Ovary (tissue), 3 donors: ENCODE measurements around the gene RSPH9.

ENCODE experiments used
- EP300 ChIP-seq: sonication (generic); formaldehyde crosslinking; IDR thresholded peaks from one replicate; pipeline ENCODE4 v1.6.1; 2017; ENCODE audit warnings: antibody characterized with exemption
- POLR2A ChIP-seq: fragments of 450-650 bp; IDR thresholded peaks from one replicate; pipeline ENCODE4 v1.6.1; 2017; ENCODE audit warnings: antibody characterized with exemption, mild to moderate bottlenecking, moderate library complexity
- TF ChIP-seq, protein P1 (sequence below), 3 donors: fragments of 450-650 bp in 2 of 3; fragments of 200-600 bp in 1 of 3; IDR thresholded peaks; one replicate each; pipeline versions ENCODE4 v1.5.1 to v1.8.0; 2016 to 2022; ENCODE audit warnings: antibody characterized with exemption in 3 of 3, mild to moderate bottlenecking in 1 of 3
- donor health status: DM: no; HTN: no; CAD: no.

DNA sequence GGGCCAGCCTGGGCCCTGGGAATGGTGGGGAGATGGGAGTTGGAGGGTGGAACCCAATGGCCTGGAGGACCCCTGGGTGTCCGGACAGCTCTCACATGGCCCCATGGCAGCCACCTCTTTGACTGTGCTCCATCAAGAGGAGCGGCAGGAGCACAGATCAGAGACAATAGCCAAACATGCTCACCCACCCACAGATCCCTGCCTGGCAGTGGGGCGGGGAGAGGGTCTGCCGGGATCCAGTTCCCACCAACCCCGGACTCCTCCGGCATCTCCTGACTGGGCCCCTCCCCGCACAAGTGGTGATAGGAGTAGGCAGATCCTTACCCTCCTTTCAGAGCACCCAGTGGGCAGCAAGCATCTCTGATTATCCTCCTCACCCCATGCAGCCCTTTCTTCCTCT, 74.7 kb downstream of the RSPH9 start:
- TF ChIP-seq, protein P1, sequence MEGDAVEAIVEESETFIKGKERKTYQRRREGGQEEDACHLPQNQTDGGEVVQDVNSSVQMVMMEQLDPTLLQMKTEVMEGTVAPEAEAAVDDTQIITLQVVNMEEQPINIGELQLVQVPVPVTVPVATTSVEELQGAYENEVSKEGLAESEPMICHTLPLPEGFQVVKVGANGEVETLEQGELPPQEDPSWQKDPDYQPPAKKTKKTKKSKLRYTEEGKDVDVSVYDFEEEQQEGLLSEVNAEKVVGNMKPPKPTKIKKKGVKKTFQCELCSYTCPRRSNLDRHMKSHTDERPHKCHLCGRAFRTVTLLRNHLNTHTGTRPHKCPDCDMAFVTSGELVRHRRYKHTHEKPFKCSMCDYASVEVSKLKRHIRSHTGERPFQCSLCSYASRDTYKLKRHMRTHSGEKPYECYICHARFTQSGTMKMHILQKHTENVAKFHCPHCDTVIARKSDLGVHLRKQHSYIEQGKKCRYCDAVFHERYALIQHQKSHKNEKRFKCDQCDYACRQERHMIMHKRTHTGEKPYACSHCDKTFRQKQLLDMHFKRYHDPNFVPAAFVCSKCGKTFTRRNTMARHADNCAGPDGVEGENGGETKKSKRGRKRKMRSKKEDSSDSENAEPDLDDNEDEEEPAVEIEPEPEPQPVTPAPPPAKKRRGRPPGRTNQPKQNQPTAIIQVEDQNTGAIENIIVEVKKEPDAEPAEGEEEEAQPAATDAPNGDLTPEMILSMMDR (IDR thresholded peaks at IDR 0.05) = no peak
- TF ChIP-seq POLR2A = no peak
- no peak for TF ChIP-seq EP300
